GM11168 (cell line): ENCODE measurements around the gene PSMB7.

ENCODE experiments used
- in situ Hi-C: fragments of 300-500 bp; cut with MboI; formaldehyde crosslinking; loops from one replicate; pipeline ENCODE4 v1.12.0; 2022; ENCODE audit warnings: low sequenced_read_pairs; ENCODE audit not compliant: unreplicated experiment

The PSMB7 gene

GRCh38 chr9:124415102-124415851, at the start of gene PSMB7:
TSS of gene PSMB7 (minus strand) at chr9:124415442. CDS start at chr9:124415425, 17 bp downstream.
- in situ Hi-C loops: loop anchor here (5.0 kb wide), 1 partner anchor 117 kb away; no protein-coding TSS in a partner anchor

DNA sequence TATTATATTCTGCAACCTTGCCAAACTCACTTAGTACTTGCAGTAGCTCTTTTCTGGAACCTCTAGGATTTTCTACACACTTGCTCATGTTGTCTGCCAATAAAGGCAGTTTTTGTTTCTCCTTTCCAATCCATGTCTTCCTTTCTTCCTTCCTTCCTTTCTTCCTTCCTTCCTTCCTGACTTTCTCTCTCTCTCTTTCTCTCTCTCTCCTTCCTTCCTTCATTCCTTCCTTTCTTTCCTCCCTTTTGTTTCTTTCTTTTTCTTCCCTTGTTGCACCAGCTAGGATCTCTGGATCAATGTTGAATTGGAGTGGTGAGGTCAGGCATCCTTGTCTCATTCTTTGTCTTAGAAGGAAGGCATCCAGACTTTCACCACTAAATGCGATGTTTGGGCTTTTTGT, 47.5 kb upstream of the PSMB7 start:
- in situ Hi-C loops: no loop called here

DNA sequence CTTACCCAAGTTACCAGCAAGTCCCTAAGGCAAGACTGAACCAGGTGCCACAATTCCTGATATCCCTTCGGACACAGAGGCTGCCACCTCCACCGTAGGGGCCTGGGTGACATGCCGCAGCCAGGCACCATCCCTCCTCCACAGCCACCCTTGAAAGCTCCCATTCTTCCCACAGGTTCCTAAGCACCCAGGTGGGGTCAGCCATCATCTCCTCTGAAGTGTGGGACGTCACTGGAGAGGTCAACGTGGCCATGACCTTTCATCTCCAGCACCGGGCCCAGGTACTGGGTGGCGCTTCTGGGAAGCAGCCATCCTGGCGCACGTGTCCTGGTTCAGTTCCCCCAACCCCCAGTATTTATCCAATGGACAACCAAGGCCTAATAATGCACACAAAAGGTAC, 43.2 kb upstream of the PSMB7 start:
- in situ Hi-C loops: no loop called here

- in situ Hi-C loops: no loop called here
Measured at GRCh38 chr9:124457887-124458431, 42.7 kb upstream of the PSMB7 start.

- in situ Hi-C loops: no loop called here
Measured at GRCh38 chr9:124457079-124457886, 42.0 kb upstream of the PSMB7 start.

GRCh38 chr9:124456341-124457078, 41.3 kb upstream of the PSMB7 start:
- in situ Hi-C loops: no loop called here

GRCh38 chr9:124455820-124456219, 40.6 kb upstream of the PSMB7 start:
- in situ Hi-C loops: no loop called here

DNA sequence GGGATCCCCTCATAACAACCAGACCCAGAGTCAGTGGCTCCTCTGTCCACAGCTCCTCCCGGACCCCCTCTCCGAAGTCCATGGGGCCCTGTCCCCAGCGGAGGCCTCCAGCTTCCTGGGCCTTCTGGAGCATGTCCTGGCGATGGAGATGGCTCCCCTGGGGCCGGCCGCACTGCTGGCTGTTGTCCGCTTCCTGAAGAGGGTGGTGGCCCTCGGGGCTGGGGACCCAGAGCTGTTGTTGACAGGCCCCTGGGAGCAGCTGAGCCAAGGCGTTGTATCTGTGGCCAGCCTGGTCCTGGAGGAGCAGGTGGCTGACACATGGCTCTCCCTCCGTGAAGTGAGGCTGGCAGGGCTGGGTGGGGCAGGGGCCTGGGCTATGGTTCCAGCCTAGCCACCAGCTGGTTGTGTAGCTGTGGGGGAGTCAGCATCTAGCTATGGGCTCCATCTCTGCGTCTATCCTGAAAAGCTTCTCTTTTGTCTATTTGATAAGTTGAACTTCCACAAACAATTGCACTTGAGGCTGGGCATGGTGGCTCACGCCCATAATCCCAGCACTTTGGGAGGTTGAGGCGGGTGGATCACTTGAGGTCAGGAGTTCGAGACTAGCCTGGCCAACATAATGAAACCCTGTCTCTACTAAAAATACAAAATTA, 39.7 kb upstream of the PSMB7 start:
- in situ Hi-C loops: no loop called here

- in situ Hi-C loops: no loop called here
Measured at GRCh38 chr9:124454296-124454695, 39.1 kb upstream of the PSMB7 start.

DNA sequence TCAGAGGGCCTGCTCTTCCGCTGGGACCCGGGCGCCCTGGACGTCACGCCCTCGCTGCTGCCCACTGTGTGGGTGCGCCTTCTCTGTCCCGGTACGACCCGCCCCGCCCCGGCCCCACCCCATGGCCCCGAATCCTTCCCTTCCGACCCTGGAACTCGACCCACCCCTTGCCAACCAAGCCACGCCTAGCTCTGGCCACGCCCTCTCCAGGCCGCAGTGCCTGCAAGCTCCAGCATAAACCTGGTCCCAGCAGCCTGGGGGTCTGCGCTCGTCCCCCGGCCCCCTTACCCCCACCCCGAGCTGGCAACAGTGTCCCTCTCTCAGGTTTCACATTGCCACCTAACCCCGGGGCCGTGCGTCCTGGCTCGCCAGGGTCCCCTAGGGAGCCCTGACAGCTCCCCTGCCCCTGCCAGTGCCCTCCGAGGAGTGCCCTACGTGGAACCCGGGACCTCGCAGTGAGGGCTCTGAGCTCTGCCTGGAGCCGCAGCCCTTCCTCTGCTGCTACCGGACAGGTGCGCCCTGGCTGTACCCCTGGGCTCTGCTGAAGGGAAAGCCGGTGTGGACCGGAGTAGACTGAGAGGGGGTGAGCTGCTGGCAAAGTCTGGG, 38.4 kb upstream of the PSMB7 start:
- in situ Hi-C loops: no loop called here

DNA sequence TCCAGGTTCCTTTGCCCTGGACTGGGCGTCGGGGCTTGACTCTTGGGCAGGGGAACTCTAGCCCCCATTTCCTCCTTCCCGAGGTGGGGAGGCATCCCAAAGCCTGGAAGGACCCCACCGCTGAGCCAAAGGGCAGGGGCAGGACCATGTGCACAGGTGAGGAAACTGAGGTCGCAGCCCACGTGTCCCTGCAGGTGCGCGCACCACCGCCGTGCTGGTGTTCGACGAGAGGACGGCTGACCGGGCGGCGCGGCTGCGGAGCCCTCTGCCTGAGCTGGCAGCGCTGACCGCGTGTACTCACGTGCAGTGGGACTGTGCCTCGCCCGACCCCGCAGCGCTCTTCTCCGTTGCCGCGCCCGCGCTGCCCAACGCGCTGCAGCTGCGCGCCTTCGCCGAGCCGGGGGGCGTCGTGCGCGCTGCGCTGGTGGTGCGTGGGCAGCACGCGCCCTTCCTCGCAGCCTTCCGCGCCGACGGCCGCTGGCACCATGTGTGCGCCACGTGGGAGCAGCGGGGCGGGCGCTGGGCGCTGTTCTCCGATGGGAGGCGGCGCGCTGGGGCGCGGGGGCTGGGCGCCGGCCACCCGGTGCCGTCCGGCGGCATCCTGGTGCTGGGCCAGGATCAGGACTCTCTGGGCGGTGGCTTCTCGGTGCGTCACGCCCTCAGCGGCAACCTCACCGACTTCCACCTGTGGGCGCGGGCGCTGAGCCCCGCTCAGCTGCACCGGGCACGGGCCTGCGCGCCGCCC, 37.8 kb upstream of the PSMB7 start:
- in situ Hi-C loops: no loop called here

GRCh38 chr9:124452326-124452725, 37.1 kb upstream of the PSMB7 start:
- in situ Hi-C loops: no loop called here

GRCh38 chr9:124450931-124451661, 35.9 kb upstream of the PSMB7 start:
- in situ Hi-C loops: no loop called here

- in situ Hi-C loops: no loop called here
Measured at GRCh38 chr9:124450241-124450924, 35.1 kb upstream of the PSMB7 start, which contains the start of gene ADGRD2. TSS of gene ADGRD2 (plus strand) at chr9:124450451. CDS start at chr9:124451667, 1,216 bp downstream.

- in situ Hi-C loops: no loop called here
Measured at GRCh38 chr9:124449381-124450151, 34.3 kb upstream of the PSMB7 start.

- in situ Hi-C loops: no loop called here
Measured at GRCh38 chr9:124448019-124448418, 32.8 kb upstream of the PSMB7 start.

DNA sequence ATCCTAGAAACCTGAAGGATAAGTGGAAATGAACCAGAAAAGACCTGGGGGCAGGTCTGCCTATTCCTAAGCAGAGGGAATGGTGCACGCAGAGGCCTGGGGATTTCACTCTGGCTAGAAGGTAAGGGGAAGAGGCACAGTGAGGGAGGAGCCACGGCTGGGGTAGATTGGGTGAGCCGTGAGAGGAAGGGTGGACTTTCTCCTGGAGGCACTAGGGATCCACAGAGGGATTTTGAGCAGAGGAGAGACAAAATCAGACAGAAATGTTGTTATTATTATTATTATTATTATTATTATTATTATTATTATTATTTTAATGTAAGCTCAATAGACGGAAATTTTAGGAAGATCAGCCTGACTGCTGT, 32.0 kb upstream of the PSMB7 start:
- in situ Hi-C loops: no loop called here
